ENCODE data around the gene CREBBP. TPM values are rescaled to one million over a fixed set of nuclear protein-coding genes. Genes with fewer than 3 reads are reported as not detected.

The CREBBP gene
- total RNA-seq, 4 donors from 2014 or later: 67.1 to 106 (median 91.0) TPM

DNA sequence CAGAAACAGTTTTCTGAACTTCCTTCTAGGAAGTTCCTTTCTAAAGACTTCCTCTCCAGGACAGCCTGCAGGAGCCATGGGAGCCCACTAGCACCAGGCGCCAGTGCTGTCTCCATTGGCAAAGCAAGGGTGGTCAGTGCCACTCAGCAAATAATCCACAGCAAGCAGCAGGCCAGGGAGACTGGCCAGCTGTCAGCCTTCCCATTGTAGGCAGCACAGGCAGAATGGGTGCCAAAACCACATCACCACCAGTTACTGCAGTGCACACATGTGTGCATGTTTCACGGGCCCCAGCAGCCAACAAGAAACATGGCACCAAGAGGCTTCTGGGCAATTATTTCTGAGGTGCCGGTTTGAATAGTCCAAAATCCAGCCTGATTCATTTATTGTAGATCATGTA, 199.3 kb downstream of the CREBBP start:
- whole genome bisulfite sequencing, 2 donors: 86 to 88% methylated on average over 3 of the region's 3 CpGs
- H3K4me3 ChIP-seq: no peak overlapping the region
- no peak for DNase-seq (ENCODE audit: low spot score in 2 of 2)
- TF ChIP-seq EP300 (IDR thresholded peaks at IDR 0.05) (no peak), POLR2A (IDR thresholded peaks at IDR 0.05) (no peak)
- TF ChIP-seq, protein P1, sequence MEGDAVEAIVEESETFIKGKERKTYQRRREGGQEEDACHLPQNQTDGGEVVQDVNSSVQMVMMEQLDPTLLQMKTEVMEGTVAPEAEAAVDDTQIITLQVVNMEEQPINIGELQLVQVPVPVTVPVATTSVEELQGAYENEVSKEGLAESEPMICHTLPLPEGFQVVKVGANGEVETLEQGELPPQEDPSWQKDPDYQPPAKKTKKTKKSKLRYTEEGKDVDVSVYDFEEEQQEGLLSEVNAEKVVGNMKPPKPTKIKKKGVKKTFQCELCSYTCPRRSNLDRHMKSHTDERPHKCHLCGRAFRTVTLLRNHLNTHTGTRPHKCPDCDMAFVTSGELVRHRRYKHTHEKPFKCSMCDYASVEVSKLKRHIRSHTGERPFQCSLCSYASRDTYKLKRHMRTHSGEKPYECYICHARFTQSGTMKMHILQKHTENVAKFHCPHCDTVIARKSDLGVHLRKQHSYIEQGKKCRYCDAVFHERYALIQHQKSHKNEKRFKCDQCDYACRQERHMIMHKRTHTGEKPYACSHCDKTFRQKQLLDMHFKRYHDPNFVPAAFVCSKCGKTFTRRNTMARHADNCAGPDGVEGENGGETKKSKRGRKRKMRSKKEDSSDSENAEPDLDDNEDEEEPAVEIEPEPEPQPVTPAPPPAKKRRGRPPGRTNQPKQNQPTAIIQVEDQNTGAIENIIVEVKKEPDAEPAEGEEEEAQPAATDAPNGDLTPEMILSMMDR (IDR thresholded peaks at IDR 0.05): no peak
- H3K9me3 ChIP-seq: no peaks in the 10 kb centered on the region
- H3K36me3 ChIP-seq: peaks cover 0 to 96% (median 8%) of the 10 kb centered on the region in 3 donors
- H3K4me1 ChIP-seq: no peaks in the 10 kb centered on the region
- no peak overlapping the region for H3K27ac ChIP-seq
- H3K27me3 ChIP-seq: no peaks in the 10 kb centered on the region

DNA sequence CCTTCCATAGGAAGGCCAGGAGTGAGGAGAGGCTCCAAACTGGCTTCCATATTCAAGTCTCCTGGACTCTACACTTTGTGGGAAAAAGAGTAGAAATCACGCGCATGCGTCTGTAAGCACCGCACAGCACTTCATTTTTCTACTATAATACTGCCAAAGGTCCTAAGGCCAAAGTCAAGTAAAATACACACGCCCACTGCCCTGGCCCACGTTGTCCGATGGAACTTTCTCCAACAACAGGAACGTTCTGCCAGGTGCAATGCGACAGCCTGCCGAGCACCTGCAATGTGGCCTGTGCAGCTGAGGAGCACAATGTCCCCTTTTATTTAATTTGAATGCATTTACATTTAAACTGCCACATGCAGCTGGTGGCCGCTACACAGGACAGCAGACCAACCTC, 202.5 kb downstream of the CREBBP start:
- Histone ChIP-seq H3K27me3 (no peaks in the 10 kb centered on the region), H3K27ac (no peak overlapping the region), H3K9me3 (no peaks in the 10 kb centered on the region), H3K4me3 (no peak overlapping the region), H3K4me1 (no peaks in the 10 kb centered on the region), H3K36me3 (peaks cover 0 to 97% (median 0%) of the 10 kb centered on the region in 3 donors)
- WGBS, 2 donors: 85 to 90% methylated on average over 11 of the region's 11 CpGs
- DNase-seq (ENCODE audit: low spot score in 2 of 2): no peak
- no peak for TF ChIP-seq POLR2A (IDR thresholded peaks at IDR 0.05)
- TF ChIP-seq EP300 (IDR thresholded peaks at IDR 0.05): no peak
- TF ChIP-seq, protein P1 (IDR thresholded peaks at IDR 0.05): no peak

DNA sequence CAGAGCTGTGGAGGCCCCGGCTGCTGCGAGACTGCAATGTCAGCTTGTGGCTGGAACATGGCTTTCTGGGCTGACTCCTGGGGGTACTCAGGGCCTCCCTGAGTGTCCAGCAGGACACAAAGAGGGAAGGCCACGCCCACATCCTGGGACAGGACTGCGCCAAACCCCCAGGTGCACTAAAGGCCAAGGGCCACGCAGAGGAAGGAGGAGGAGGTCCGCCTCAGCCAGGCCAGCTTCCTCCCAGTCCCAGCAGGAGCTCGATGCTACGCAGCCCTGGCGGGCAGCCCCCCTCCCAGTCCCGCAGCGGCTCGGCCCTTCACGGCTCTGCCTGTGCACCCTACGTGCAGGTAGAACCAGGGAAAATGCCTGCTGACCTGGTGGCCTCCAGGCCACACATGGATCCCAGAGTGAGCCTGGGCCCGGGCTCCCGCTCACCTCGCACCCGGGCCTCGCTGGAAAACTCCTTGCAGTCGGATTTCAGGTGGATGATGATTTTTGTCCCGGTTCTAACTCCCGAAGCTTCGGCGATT, 204.8 kb downstream of the CREBBP start:
- no peaks in the 10 kb centered on the region for H3K4me1 ChIP-seq
- H3K36me3 ChIP-seq: peaks cover 0 to 99% (median 5%) of the 10 kb centered on the region in 3 donors
- DNase-seq (ENCODE audit: low spot score in 2 of 2): no peak
- no peaks in the 10 kb centered on the region for H3K27me3 ChIP-seq
- TF ChIP-seq POLR2A (IDR thresholded peaks at IDR 0.05) (no peak), EP300 (IDR thresholded peaks at IDR 0.05) (no peak)
- TF ChIP-seq, protein P1 (IDR thresholded peaks at IDR 0.05): no peak
- no peak overlapping the region for H3K4me3 ChIP-seq
- H3K9me3 ChIP-seq: no peaks in the 10 kb centered on the region
- no peak overlapping the region for H3K27ac ChIP-seq
- WGBS, 2 donors: 83 to 92% methylated on average over 24 of the region's 24 CpGs

Other genes starting within 250 kb of the CREBBP start
- 10 to 100 TPM; 14.4 to 32.0 (median 22.4) TPM for gene DNASE1, start 226.0 kb downstream of the CREBBP start, total RNA-seq
- 100 to 1,000 TPM in 1 of 4 donors, 10 to 100 TPM in 3; 61.6 to 146 (median 74.2) TPM for gene TRAP1, start 163.2 kb downstream of the CREBBP start, total RNA-seq
- gene ADCY9, start 235.7 kb upstream of the CREBBP start, total RNA-seq: 10 to 100 TPM; 19.0 to 32.7 (median 29.6) TPM